A673 (cell line): ENCODE data around the gene PARVB. TPM values are rescaled to one million over a fixed set of nuclear protein-coding genes. Genes with fewer than 3 reads are reported as not detected.

Experiments
- BruUV-seq: library from RNA; stranded (reverse); fragments of 400-500 nt; replicated peaks from 2 replicates; lab custom pipeline; 2021; lab: Mats Ljungman, UMichigan
- CTCF ChIA-PET: fragments of 300-600 bp; sonication (Branson Sonifier 250); formaldehyde crosslinking; loops from one replicate; lab custom pipeline; 2022; ENCODE audit warnings: antibody characterized with exemption; lab: Charles Lee
- POLR2A ChIA-PET: fragments of 300-600 bp; sonication (Branson Sonifier 250); formaldehyde crosslinking; loops from one replicate; lab custom pipeline; 2022; ENCODE audit warnings: antibody characterized with exemption; ENCODE audit not compliant: low non-redundant PET; lab: Charles Lee
- DNase-seq: peaks from one replicate; pipeline ENCODE4 v3.0.0-alpha.2; 2015; ENCODE audit warnings: low spot score
- H3K27ac ChIP-seq: fragments of 200-600 bp; sonication (generic); 2 replicates; pipeline ENCODE4 v1.5.1; 2016; ENCODE audit warnings: mixed run types, low read depth, mild to moderate bottlenecking, mixed read lengths, antibody characterized with exemption, low read length; ENCODE audit not compliant: poor library complexity, severe bottlenecking
- H3K27me3 ChIP-seq: fragments of 200-600 bp; sonication (generic); replicated peaks from 2 replicates; pipeline ENCODE4 v1.6.1; 2017; ENCODE audit warnings: mixed run types, low read depth, mild to moderate bottlenecking, mixed read lengths, antibody characterized with exemption, low read length; ENCODE audit not compliant: insufficient read depth, poor library complexity
- H3K36me3 ChIP-seq: fragments of 200-600 bp; sonication (generic); 2 replicates; pipeline ENCODE4 v1.6.1; 2016; ENCODE audit warnings: mixed run types, mild to moderate bottlenecking, mixed read lengths, antibody characterized with exemption, low read length; ENCODE audit not compliant: insufficient read depth, poor library complexity, severe bottlenecking
- H3K4me1 ChIP-seq: fragments of 200-600 bp; sonication (generic); 2 replicates; pipeline ENCODE4 v1.6.1; 2017; ENCODE audit warnings: mixed run types, mild to moderate bottlenecking, mixed read lengths, antibody characterized with exemption, low read length; ENCODE audit not compliant: insufficient read depth, poor library complexity, severe bottlenecking
- H3K4me3 ChIP-seq: fragments of 200-600 bp; sonication (generic); 2 replicates; pipeline ENCODE4 v1.5.1; 2016; ENCODE audit warnings: low read depth, mixed run types, mild to moderate bottlenecking, mixed read lengths, low read length; ENCODE audit not compliant: poor library complexity, severe bottlenecking
- H3K9me3 ChIP-seq: fragments of 200-600 bp; sonication (generic); 2 replicates; pipeline ENCODE4 v1.6.1; 2016; ENCODE audit warnings: mixed run types, low read depth, mild to moderate bottlenecking, mixed read lengths, antibody characterized with exemption, low read length; ENCODE audit not compliant: poor library complexity, severe bottlenecking
- CTCF ChIP-seq: fragments of 300-800, 200-600 bp; sonication (generic); conservative IDR thresholded peaks from 2 replicates; pipeline ENCODE4 v1.5.1; 2017; ENCODE audit warnings: low read depth, mild to moderate bottlenecking, antibody characterized with exemption, low read length, moderate library complexity, mixed read lengths
- EZH2 ChIP-seq: fragments of 200-600 bp; sonication (generic); IDR thresholded peaks from 2 replicates; pipeline ENCODE4 v1.6.1; 2017; ENCODE audit warnings: borderline replicate concordance, low read depth, mild to moderate bottlenecking, mixed read lengths, antibody characterized with exemption, low read length; ENCODE audit not compliant: poor library complexity, severe bottlenecking
- intact Hi-C: fragments of 100-400 bp; cut with micrococcal nuclease; formaldehyde crosslinking; loops from one replicate; pipeline ENCODE4 v1.10.0; 2022; ENCODE audit not compliant: unreplicated experiment
- total RNA-seq: library from RNA; stranded (reverse); gene quantifications from 2 replicates; pipeline ENCODE4 v1.2.3, GENCODE V29; 2021

PARVB gene
- total RNA-seq, 1 experiment from 2014 or later = 18.3 TPM

DNA sequence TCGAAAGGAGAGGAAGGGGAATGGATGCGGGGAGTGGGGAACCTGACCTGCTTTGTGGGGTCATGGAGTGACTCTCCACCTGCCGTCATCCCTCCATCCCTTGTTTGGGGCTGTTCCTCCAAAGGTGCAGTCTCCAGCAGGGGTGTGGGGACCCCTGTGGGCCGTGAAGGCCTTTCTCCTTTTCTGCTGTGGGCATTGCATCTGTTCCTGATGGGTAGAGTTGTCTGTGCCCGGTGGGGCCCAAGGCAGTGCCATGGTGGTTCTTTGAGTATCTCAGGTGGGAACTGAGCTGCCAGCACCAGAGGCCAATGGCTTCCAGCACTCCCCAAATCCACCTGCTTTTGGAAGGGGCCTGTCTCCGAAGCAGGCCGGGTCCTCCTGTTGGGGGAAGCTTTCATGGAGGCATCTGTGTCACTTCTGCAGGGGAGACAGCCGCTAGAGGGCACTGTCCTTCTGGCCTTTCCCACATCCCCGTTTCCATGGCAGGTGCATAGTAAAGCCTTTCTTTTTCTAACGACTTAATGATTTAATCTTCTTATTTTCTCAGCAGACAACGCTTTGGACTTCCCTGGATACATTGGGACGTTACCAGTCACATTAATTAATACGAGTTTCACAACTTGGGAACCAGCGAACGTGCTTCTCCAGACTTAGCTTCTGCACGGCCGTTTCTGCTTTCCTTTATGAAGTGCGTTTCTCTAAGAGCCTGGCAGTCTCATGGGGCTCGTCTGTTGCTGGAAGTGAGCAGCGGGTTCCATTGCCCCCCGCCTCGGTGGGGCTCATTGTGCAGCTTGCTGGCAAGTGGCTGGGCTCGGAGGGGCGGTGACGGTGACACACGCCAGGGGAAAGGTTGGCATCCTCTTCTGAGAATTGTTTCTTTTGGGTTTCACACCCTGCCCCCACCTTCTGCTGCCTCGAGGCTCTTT is 57.1 kb downstream of the PARVB start:
- TF ChIP-seq CTCF (peak; percentile 95), EZH2 (no peak)
- no peak overlapping the region for H3K27ac ChIP-seq
- H3K27me3 ChIP-seq = no peaks in the 10 kb centered on the region
- H3K4me1 ChIP-seq = no peaks in the 10 kb centered on the region
- CTCF ChIA-PET = interaction anchor here (0.6 to 1.7 kb wide), 5 partner anchors 50 to 244 kb away, joined by 3 to 6 read pairs (median 4); partner anchors contain the start of gene PARVG
- no TSS peak for BruUV-seq
- intact Hi-C loops = loop anchor here (1.0 to 5.0 kb wide), 2 partner anchors 84 to 544 kb away; no protein-coding TSS in a partner anchor
- POLR2A ChIA-PET = no interaction called here
- no peaks in the 10 kb centered on the region for H3K9me3 ChIP-seq
- no peaks in the 10 kb centered on the region for H3K36me3 ChIP-seq
- DNase-seq = peak; percentile 83
- peak overlapping the region; percentile 20 for H3K4me3 ChIP-seq

DNA sequence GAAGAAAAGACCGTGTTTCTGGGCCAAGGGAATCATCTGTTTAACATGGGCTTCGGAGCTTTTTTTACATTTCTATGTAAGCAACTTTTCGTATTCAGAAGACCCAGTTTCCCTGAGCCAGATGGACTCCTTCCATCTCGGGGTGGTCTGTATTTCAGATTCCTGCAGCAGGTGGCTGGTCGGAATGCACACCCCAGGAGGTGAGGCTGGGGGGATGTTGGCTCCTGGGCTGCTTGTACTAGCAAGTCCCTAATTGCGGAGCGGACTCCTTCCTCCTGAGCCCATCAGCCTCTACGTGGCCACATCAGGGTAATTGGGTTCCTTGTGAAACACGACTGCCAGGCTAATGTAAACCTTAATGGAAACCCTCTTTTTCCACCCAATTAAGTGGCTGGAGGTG is 58.7 kb downstream of the PARVB start:
- POLR2A ChIA-PET = no interaction called here
- H3K4me1 ChIP-seq = no peaks in the 10 kb centered on the region
- H3K4me3 ChIP-seq = no peak overlapping the region
- no TSS peak for BruUV-seq
- no peak for DNase-seq
- no peaks in the 10 kb centered on the region for H3K9me3 ChIP-seq
- no peaks in the 10 kb centered on the region for H3K36me3 ChIP-seq
- no peak overlapping the region for H3K27ac ChIP-seq
- TF ChIP-seq CTCF = no peak
- no peak for TF ChIP-seq EZH2
- CTCF ChIA-PET = interaction anchor here (1.7 kb wide), 1 partner anchor 90 kb away, joined by 6 read pairs; no protein-coding TSS in a partner anchor
- H3K27me3 ChIP-seq = no peaks in the 10 kb centered on the region
- intact Hi-C loops = loop anchor here (2.0 to 5.0 kb wide), 2 partner anchors 86 to 274 kb away; no protein-coding TSS in a partner anchor

DNA sequence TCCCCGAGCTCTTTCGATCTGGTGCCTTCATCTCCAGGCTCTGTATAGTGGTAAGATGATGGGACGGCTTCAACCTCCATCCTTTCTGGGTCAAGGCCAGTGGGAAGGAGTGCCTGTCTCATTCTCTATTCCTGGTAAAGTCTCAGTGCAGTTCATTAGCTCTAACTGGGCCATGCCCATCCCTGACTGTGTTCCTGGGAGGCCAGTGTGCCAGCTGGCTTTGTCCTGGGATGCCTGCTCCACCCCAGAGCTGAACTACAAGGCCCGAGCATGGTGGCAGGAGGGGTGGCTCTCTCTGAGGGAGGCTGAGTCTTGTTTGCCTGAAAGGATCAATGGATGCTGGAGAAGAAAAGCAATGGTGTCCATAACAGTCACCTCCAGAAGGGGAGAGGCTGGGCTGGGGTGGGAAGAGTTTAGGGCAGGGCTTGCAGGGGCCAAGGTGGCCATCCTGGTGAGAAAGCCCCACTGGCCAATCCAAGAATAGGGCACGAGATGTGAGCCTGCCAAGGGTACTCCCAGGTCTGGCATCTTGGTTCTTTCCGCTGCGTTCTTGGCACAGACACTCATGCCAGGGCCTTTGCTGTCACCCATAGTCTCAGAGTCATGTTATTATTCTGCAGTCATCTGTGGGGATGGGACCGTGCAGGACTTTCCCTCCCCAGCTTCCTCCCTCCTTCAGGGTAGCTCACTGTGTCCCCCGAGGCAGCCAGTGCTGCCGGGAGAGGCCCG is 60.1 kb downstream of the PARVB start:
- Histone ChIP-seq H3K27me3 (no peaks in the 10 kb centered on the region), H3K4me1 (no peaks in the 10 kb centered on the region), H3K36me3 (no peaks in the 10 kb centered on the region), H3K9me3 (no peaks in the 10 kb centered on the region), H3K27ac (no peak overlapping the region), H3K4me3 (no peak overlapping the region)
- no TSS peak for BruUV-seq
- TF ChIP-seq EZH2 (no peak), CTCF (no peak)
- DNase-seq = no peak
- intact Hi-C loops = loop anchor here (5.0 kb wide), 1 partner anchor 87 kb away; no protein-coding TSS in a partner anchor
- CTCF ChIA-PET = no interaction called here
- POLR2A ChIA-PET = no interaction called here
